AG09319 (cell line): ENCODE measurements around the gene STK24.
"Not testable (repeated sequence)": the region's sequence is repeated elsewhere in the genome, so short reads cannot be mapped to it uniquely, and the experiment has no call there.

ENCODE experiments used
- DNase-seq: peaks from one replicate; pipeline ENCODE4 v3.0.0-alpha.2; 2010; ENCODE audit warnings: low read depth; ENCODE audit errors: extremely low read depth
- CTCF ChIP-seq: IDR thresholded peaks from 2 replicates; pipeline ENCODE4 v1.5.1; 2011; ENCODE audit warnings: low read depth, mild to moderate bottlenecking, inconsistent platforms, low read length, moderate library complexity

Gene STK24

DNA sequence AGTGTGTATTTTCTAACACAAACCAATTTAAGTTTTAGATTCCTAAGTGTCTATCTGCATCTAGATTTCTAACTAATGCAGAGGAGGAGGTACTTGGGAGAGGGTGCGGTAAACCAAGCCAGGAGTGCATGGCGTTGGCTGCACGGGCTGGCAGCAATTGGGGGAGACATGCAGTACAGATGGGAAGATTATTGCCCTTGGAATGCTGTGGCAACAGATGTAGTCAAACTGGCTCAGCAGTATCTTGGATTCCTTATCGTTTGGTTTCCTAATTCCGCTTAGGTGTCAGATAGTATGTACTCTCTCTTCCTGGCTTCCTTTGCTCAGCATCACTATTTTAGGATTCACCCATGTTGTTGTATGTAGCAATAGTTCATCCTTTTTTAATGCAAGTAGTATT is 29.4 kb upstream of the STK24 start:
- DNase-seq: no peak
- TF ChIP-seq CTCF: no peak

DNA sequence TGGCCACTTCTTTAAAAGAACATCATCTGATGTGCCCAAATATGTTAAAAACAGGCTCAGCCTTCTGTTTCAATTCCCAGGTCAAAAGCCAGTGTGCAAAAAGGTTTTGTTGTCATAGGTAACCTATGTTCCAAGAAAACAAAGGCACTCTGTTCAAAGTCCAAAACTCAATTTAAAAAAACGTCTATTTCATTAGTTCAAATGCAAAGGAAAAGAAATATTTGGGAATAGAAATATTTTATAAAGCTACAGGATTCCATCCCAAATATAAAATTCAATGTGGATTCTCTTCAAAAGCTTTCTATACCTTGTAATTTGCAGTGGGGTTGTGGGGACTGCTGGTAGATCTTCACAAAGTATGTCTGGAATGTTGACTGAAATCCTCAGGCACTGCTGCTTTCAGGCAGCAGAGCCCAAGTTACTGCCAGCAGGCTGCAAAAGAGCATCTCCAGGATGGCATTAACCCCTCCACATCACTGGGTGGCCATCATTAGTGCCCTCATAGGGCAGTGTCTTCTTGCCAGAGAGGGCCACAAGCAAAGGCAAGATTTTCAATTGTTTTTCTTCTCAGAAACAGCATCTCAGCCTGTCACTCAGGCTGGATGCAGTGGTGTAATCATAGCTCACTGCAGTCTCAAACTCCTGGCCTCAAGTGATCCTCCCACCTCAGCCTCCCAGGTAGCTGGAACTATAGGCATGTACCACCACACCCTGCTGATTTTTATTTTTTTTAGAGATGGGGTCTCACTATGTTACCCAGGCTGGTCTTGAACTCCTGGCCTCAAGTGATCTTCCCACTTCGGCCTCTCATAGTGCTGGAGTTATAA is 22.8 kb upstream of the STK24 start:
- no peak for DNase-seq
- TF ChIP-seq CTCF: no peak

DNA sequence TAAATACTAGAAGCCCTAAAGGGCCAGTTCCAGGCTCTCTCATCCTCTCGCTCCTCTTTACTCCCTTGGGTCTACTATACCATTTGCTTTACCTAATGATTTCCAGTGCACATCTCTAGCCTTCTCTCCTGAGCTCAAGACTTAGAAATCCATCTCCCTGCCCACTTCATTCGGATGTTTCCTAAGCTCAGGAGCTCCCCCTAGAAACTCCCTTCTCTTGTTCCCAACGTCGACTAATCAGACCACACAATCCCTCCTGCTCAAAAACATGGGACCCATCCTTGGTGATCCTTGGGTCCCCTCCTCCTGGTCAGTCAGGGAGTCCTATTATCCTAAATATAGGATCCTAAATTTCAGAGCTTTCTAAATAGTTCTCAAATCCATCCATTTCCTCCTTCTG is 21.1 kb upstream of the STK24 start:
- no peak; the same call in 1 of the 2 replicates for TF ChIP-seq CTCF
- no peak for DNase-seq

- DNase-seq: no peak
- no peak for TF ChIP-seq CTCF
Measured at GRCh38 chr13:98595134-98595533, 18.2 kb upstream of the STK24 start.

DNA sequence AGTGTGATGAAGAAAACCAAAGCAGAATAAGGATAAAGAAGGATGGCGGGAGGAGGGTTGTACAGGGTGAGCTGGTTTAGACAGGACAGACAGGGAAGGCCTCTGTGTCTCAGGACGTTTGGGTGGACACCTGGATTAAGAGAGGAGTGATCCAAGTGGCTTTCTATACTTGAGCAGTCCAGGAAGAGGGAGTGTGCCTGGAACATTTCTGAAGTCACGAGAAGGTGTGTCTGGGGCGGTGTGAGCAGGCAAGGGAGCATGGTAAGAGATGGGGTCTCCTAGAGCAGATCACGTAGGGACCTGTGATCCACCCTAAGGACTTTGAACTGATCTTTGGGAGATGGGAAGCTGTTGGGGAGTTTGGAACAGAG is 15.4 kb upstream of the STK24 start:
- DNase-seq: no peak
- no peak for TF ChIP-seq CTCF

- no peak for TF ChIP-seq CTCF
- no peak for DNase-seq
Measured at GRCh38 chr13:98591721-98592361, 14.9 kb upstream of the STK24 start.

DNA sequence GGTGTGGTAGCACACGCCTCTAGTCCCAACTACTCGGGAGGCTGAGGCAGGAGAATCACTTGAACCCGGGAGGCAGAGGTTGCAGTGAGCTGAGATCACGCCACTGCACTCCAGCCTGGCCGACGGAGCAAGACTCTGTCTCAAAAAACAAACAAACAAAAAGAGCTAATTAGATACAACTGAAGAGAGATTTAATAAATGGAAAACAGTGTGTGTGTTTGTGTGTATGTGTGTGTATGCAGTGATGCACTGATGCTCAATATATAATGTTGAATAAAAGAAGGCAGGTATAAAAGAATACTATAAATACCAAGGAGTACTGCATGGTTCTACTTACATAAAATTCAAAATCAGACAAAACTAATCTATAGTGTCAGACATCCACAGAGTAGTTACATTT is 13.6 kb upstream of the STK24 start:
- not testable (repeated sequence) for DNase-seq

GRCh38 chr13:98589516-98589915 is 12.6 kb upstream of the STK24 start:
- not testable (repeated sequence) for DNase-seq
